AG08396 (cell line): ENCODE measurements around the gene ABCC3.
"Not testable (repeated sequence)": the region's sequence is repeated elsewhere in the genome, so short reads cannot be mapped to it uniquely, and the experiment has no call there.

Experiments
- DNase-seq: peaks from one replicate; pipeline ENCODE4 v3.0.0; 2012; ENCODE audit warnings: low spot score, mixed read lengths

ABCC3 gene

DNA sequence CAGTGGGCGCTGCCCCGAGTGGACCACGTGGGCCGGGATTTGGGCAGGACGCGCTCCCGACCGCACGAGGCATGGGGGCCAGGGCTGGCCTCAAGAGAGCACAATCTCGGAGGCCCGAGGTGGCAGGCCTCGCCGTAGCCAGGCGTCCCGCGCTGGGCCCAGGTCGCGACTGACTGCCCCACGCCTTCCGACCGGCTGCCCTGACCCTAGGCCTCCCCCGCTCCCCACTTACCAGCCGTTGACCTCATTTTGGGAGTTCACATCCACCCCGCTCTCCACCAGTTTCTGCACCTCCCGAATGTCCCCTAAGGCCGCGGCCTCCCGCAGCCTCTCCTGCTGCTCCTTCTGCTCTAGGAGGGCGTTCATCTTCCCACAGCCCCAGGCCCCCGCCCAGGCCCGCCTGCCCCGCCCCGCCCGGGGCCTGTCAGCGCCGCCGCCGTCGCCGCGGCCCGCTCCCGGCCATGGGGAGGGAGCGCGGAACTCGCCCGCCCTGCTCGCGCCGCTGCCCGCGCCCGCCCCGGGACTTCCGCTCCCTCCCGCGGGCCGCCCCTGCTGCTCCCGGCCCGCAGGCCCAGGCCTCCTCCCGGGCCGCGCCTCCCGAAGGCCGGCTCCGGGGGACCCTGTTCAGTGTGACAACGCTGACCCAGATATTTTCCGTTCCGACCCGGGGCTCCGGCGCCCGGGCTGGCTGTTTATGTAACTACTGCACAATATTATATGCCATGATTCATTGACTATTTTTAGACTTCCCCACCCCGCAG, 72.8 kb downstream of the ABCC3 start, which contains the start of gene ANKRD40:
ANKRD40 (minus strand) TSS at position 626 of the 761 bp plus-strand sequence; CDS start at position 366, 260 bp downstream.
- peak; percentile 92 for DNase-seq

GRCh38 chr17:50708050-50709000, 73.6 kb downstream of the ABCC3 start:
- DNase-seq = no peak

- DNase-seq = not testable (repeated sequence)
Measured at GRCh38 chr17:50709053-50709452, 74.4 kb downstream of the ABCC3 start.

- DNase-seq = no peak
Measured at GRCh38 chr17:50710025-50710424, 75.3 kb downstream of the ABCC3 start.

DNA sequence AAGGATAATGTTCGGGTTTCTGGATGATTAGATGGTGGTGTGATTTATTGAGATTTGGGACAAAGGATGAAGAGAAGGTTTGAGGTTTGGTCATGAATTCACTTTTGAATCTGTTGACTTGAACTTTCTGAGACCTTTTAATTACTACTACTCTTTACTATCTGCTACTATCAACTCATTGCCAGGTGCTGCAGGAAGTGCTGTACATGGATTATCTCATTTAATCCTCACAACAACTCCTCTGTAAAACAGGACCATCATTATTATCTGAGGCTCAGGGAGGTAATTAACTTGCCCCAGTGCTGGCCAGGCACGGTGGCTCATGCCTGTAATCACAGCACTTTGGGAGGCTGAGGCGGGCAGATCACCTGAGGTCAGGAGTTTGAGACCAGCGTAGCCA, 76.0 kb downstream of the ABCC3 start:
- DNase-seq = no peak

DNA sequence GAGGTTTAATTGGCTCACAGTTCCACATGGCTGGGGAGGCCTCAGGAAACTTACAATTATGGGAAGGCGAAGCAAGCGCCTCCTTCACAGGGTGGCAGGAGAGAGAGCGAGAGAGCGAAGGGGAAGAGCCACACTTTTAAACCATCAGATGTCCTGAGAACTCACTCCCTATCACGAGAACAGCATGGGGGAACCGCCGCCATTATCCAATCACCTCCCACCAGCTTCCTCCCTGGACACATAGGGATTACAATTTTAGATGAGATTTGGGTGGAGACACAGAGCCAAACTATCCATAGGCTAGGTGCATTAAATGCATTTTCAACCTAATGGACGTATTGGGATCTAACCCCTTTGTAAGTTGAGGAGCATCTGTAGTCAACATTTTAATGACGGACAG, 78.0 kb downstream of the ABCC3 start:
- no peak for DNase-seq

GRCh38 chr17:50715471-50715870, 80.8 kb downstream of the ABCC3 start:
- DNase-seq = no peak

GRCh38 chr17:50719144-50719923, 84.7 kb downstream of the ABCC3 start, which contains the start of gene LUC7L3:
Gene LUC7L3, plus strand, starts transcription at chr17:50719603. Its CDS starts 130 bp downstream, at chr17:50719733.
- peak; percentile 98 for DNase-seq

DNA sequence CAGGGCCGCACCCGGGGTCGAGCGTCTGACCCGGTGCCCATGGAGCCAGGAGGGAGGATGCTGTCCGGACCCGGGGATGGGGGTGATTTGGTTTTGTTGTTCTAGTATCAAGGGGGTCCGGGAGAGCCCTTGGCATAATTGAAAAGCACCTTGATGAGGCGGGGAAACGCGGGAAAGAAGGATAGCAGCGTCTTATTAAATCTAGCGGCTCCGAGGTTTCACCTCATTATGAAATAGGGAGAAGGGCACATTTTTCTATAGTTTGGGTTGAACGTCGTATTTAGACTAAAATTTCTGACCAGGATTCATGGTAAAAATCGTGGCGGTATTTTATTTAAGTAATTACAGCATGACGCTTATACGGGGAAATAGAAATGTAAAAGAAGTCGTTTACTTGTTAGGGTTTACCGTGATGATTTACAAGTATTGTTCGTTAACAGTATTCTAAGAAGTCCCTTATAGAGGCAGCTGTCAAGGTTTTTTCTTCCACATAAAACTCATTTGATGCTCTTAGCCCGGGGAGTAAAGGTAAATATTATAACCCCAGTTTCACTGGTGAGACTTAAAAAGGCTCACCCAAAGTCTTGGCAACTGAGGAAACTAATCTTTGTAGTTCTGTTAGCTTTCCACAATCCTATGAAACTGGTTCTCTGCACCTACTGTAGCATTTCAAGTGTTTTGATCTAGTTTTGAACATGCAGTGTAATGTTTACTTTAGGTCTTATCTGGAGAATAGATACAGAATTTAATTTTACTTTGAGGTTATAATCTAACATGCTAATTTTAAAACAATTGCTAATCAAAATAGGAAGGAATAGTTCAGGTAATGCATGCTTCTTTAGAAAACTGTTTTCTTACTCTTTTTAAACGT, 85.5 kb downstream of the ABCC3 start:
- no peak for DNase-seq

DNA sequence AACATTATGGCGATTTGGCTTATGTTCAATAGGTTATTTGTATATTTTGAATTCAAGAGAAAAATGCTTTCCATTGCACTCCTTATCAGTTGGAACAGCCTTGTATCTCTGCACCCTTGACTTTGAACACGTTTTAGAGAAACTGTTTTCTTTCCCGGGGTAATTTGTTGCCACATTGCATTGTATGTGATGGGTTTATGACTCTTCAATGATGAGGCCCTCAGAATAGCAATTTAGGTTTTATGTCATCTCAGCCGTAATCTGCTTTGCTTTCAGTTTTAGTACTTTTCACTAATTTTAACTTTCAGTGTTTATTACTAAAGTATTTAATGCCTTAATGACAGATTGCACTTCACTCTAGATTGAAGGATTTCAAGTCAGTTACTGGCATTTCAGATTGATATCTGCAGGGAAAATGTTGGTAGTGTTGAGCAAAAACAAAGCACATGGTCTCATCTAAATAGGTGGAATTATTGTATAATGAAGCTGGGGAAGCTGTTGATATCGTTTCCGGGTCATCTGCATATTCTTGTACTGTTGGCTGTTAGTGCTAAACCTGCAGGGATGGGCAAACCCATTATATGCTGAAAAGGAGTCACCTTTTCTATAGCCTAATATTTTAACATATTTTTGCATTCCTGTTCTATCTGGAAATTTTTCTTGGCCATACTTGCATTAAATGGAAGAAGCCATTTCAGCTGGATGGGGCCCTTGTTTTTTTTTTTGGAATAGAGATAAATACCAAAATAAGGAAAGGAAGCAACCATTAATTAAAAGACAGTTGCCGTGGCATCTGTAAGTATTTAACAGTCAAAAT, 86.7 kb downstream of the ABCC3 start:
- peak; percentile 34 for DNase-seq

GRCh38 chr17:50722746-50723145, 88.1 kb downstream of the ABCC3 start:
- no peak for DNase-seq

- not testable (repeated sequence) for DNase-seq
Measured at GRCh38 chr17:50724622-50725021, 89.9 kb downstream of the ABCC3 start.

DNA sequence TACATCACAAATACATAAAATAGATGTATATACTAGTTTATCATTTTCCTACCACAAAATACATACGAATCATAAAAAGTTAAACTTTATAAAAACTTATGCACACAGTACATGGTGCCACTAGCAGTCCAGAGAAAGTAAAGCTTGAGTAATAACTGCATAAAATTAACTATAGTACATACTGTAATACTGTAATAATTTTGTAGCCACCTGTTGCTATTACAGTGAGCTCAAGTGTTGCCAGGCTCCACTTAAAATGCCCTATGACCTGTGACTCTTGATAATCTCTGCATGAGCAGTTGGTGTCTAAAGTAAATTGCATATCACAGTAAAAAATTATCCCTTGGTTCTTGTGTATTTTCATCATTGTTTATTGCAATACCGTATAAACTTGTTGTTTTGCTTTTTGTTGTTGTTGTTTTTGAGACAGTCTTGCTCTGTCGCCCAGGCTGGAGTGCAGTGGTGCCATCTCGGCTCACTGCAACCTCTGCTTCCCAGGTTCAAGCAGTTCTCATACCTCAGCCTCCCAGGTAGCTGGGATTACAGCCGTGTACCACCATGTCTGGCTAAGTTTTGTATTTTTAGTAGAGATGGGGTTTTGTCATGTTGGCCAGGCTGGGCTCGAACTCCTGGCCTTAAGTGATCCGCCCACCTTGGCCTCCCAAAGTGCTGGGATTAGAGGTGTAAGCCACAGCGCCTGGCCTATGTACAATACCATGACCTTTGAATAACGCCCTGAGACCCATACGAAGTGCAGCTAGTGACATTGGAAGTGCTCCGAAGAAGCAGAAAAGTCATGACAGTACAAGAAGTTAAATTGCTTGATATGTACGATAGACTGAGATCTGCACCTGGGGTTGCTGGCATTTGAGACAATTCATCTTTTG, 91.3 kb downstream of the ABCC3 start:
- no peak for DNase-seq

GRCh38 chr17:50728112-50728429, 93.4 kb downstream of the ABCC3 start:
- no peak for DNase-seq

DNA sequence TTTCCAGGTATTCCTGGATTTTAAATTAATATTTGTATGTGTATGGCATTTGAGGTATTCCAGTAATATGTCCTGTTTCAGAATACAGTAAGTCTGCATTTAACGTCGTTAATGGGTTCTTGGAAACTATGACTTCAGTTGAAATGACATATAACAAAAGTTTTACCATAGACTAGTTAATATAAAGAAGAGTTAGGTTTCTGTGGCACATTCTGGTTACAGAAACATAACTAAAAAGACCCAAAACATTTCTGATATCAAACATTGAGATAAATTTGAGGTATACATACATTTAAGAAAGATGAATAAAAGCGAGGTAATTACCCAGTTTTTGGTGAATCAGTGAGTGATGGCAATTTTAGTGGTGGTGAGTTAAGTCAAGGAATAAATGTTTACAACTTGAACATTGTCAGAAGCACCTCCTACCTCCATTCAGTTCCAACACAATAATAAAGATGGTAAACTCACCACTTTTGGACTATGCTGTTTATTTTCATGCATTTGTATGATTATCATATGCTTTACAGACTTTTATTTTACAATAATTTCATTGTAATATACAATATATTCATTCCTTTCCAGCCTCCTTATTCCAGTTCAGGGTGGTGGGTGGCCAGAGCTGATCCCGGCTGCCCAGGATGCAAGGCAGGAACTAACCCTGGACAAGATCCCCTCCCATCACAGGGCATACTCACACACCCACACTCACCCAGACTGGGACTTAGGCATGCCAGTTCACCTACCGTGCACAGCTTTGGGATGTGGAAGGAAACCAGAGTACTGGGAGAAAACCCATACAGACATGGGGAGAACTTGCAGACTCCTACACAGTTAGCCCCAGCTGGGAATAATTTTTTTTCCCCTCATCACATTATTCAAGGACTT, 94.4 kb downstream of the ABCC3 start:
- no peak for DNase-seq

- DNase-seq = no peak
Measured at GRCh38 chr17:50731575-50732460, 97.1 kb downstream of the ABCC3 start.

DNA sequence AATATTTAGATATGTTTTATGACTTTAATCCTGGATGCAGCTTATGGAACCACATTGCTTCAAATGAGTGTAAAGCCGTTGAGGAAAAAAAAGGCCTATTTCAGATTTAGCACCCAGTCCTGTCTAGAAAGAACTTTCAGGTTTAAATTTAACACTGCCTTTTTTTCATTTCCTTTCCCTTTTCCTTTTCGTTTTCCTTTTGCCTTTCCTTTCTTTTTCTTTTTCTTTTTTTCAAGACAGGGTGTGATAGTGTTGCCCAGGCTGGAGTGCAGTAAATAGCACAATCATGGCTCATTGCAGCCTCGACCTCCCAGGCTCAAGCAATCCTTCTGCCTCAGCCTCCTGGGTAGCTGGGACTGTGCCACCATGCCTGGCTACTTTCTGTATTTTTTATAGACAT, 100.6 kb downstream of the ABCC3 start:
- DNase-seq = no peak
